ENCODE measurements around the gene TMEM175. TPM values are rescaled to one million over a fixed set of nuclear protein-coding genes. Genes with fewer than 3 reads are reported as not detected.

The TMEM175 gene
- total and polyA plus RNA-seq, 2 donors (not counting 1 experiment from before 2014, with no cell fraction given) = 44.4 to 432 TPM

DNA sequence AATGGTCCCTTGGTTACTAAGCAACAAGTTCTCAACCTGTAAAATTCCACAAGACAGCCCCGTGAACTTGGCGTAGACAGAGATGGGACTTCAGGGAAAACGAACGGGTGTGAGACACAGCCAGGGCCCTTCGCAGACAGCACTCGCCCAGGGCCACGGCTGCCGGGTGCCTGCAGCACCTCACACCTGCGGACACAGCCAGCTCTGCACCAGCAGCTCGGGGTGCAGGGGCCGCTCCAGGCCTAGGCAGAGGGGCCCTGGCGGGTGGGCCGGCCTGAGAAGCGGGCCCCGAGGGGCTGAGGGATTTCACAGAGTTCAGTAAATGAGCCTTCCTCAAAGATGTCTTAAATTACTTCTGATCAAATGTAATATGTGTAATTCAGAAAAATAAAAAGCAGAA, 34.1 kb upstream of the TMEM175 start:
- Histone ChIP-seq H2AFZ (ENCODE audit: insufficient read depth, low read depth, low read length, poor library complexity, severe bottlenecking) (no peak overlapping the region), H3K27me3 (replicated peaks in 1 of 4; ENCODE audit: control extremely low read depth in 1 of 4, control insufficient read depth in 3 of 4, insufficient read depth in 4 of 4, low read length in 3 of 4) (no peaks in the 10 kb centered on the region), H3K27ac (ENCODE audit: low read length in 2 of 2) (no peak overlapping the region), H3K9ac (ENCODE audit: low read length) (no peak overlapping the region), H3K4me2 (replicated peaks; ENCODE audit: low read depth, low read length, poor library complexity, severe bottlenecking) (no peak overlapping the region), H4K20me1 (ENCODE audit: control insufficient read depth, insufficient read depth, low read length, poor library complexity, severe bottlenecking) (peaks cover 97% of the 10 kb centered on the region), H3K36me3 (replicated peaks in 1 of 2; ENCODE audit: control extremely low read depth in 1 of 2, control insufficient read depth in 1 of 2, extremely low read depth in 1 of 2, insufficient read depth in 2 of 2, low read length in 1 of 2) (peaks cover 0 to 34% of the 10 kb centered on the region in 2 experiments), H3K9me3 (ENCODE audit: control extremely low read depth in 1 of 3, control insufficient read depth in 2 of 3, insufficient read depth in 1 of 3, low read length in 2 of 3) (no peaks in the 10 kb centered on the region), H3K4me1 (ENCODE audit: control insufficient read depth in 2 of 2, insufficient read depth in 2 of 2, low read length in 2 of 2) (no peaks in the 10 kb centered on the region), H3K4me3 (ENCODE audit: control extremely low read depth in 1 of 5, extremely low read depth in 1 of 5, insufficient read depth in 1 of 5, low read depth in 2 of 5, low read length in 4 of 5) (no peak overlapping the region), H3K79me2 (ENCODE audit: control insufficient read depth, insufficient read depth, low read length) (peaks cover 74% of the 10 kb centered on the region)
- DNase-seq = no peak
- WGBS (ENCODE audit: insufficient coverage) = 94% methylated on average over 14 of the region's 15 CpGs
- H3K9me3 Mint-ChIP-seq (ENCODE audit: insufficient read depth) = no peaks in the 10 kb centered on the region
- no peak for ATAC-seq (ENCODE audit: low read depth)
- H3K27me3 Mint-ChIP-seq = no peaks in the 10 kb centered on the region
- no peak overlapping the region for H3K4me3 Mint-ChIP-seq
- ChIA-PET POLR2A (no interaction called here), CTCF (no interaction called here)
- intact Hi-C loops (cut with micrococcal nuclease) = loop anchor here (5.0 kb wide), 1 partner anchor 89 kb away; the partner anchor contains the start of gene IDUA
- no peak overlapping the region for H3K27ac Mint-ChIP-seq
- TF ChIP-seq, protein P1, sequence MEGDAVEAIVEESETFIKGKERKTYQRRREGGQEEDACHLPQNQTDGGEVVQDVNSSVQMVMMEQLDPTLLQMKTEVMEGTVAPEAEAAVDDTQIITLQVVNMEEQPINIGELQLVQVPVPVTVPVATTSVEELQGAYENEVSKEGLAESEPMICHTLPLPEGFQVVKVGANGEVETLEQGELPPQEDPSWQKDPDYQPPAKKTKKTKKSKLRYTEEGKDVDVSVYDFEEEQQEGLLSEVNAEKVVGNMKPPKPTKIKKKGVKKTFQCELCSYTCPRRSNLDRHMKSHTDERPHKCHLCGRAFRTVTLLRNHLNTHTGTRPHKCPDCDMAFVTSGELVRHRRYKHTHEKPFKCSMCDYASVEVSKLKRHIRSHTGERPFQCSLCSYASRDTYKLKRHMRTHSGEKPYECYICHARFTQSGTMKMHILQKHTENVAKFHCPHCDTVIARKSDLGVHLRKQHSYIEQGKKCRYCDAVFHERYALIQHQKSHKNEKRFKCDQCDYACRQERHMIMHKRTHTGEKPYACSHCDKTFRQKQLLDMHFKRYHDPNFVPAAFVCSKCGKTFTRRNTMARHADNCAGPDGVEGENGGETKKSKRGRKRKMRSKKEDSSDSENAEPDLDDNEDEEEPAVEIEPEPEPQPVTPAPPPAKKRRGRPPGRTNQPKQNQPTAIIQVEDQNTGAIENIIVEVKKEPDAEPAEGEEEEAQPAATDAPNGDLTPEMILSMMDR (IDR thresholded peaks at IDR 0.05) = no peak
- TF ChIP-seq EZH2 (IDR thresholded peaks at IDR 0.05; ENCODE audit: borderline replicate concordance, insufficient read depth, low read depth, low read length, poor library complexity, severe bottlenecking) = no peak
- no peaks in the 10 kb centered on the region for H3K4me1 Mint-ChIP-seq

DNA sequence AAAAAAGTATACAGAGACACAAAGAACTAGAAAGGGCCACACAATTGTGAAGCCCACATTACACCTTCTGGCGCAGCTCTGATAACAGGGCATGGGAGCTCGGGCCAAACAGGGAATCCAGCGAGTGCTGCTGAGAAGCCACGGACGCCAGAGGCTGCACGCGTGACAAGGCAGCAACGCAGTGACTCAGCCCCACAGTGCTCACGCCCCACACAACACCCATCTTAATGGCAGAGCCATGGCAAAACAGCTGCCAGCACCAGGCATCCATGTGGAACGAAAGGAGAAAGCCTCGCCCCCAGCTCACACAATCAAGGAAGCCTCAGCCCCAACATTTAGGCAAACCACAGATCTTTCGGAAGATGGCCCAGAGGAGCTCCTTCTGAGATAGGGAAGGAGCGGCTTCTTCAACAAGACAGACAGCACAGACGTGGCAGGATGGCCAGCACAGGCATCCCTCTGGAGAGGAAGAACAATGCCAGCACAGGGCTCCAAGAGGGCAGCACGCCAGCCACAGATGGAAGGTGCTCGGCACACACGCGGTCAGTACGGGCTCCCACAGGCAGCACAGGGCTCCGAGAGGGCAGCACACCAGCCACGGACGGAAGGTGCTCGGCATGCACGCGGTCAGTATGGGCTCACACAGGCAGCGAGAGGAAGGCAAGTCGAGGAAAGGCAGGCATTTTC, 33.2 kb upstream of the TMEM175 start:
- Mint-ChIP-seq H3K27me3 (no peaks in the 10 kb centered on the region), H3K4me1 (no peaks in the 10 kb centered on the region), H3K27ac (no peak overlapping the region), H3K4me3 (no peak overlapping the region), H3K9me3 (ENCODE audit: insufficient read depth) (no peaks in the 10 kb centered on the region)
- POLR2A ChIA-PET = no interaction called here
- Histone ChIP-seq H3K9ac (ENCODE audit: low read length) (no peak overlapping the region), H2AFZ (ENCODE audit: insufficient read depth, low read depth, low read length, poor library complexity, severe bottlenecking) (no peak overlapping the region), H3K36me3 (replicated peaks in 1 of 2; ENCODE audit: control extremely low read depth in 1 of 2, control insufficient read depth in 1 of 2, extremely low read depth in 1 of 2, insufficient read depth in 2 of 2, low read length in 1 of 2) (peaks cover 0 to 26% of the 10 kb centered on the region in 2 experiments), H3K4me2 (replicated peaks; ENCODE audit: low read depth, low read length, poor library complexity, severe bottlenecking) (no peak overlapping the region), H3K4me3 (ENCODE audit: control extremely low read depth in 1 of 5, extremely low read depth in 1 of 5, insufficient read depth in 1 of 5, low read depth in 2 of 5, low read length in 4 of 5) (no peak overlapping the region), H3K79me2 (ENCODE audit: control insufficient read depth, insufficient read depth, low read length) (peaks cover 69% of the 10 kb centered on the region), H3K9me3 (ENCODE audit: control extremely low read depth in 1 of 3, control insufficient read depth in 2 of 3, insufficient read depth in 1 of 3, low read length in 2 of 3) (no peaks in the 10 kb centered on the region), H4K20me1 (ENCODE audit: control insufficient read depth, insufficient read depth, low read length, poor library complexity, severe bottlenecking) (peaks cover 95% of the 10 kb centered on the region), H3K27me3 (replicated peaks in 1 of 4; ENCODE audit: control extremely low read depth in 1 of 4, control insufficient read depth in 3 of 4, insufficient read depth in 4 of 4, low read length in 3 of 4) (no peaks in the 10 kb centered on the region), H3K4me1 (ENCODE audit: control insufficient read depth in 2 of 2, insufficient read depth in 2 of 2, low read length in 2 of 2) (no peaks in the 10 kb centered on the region), H3K27ac (ENCODE audit: low read length in 2 of 2) (no peak overlapping the region)
- TF ChIP-seq, protein P1 (IDR thresholded peaks at IDR 0.05) = no peak
- no peak for TF ChIP-seq EZH2 (IDR thresholded peaks at IDR 0.05; ENCODE audit: borderline replicate concordance, insufficient read depth, low read depth, low read length, poor library complexity, severe bottlenecking)
- CTCF ChIA-PET = no interaction called here
- WGBS (ENCODE audit: insufficient coverage) = 98% methylated on average over 27 of the region's 27 CpGs
- no peak for ATAC-seq (ENCODE audit: low read depth)
- intact Hi-C loops (cut with micrococcal nuclease) = loop anchor here (5.0 kb wide), 1 partner anchor 88 kb away; the partner anchor contains the start of gene IDUA
- DNase-seq = no peak
